ENCODE data around the gene PELO. TPM values are rescaled to one million over a fixed set of nuclear protein-coding genes. Genes with fewer than 3 reads are reported as not detected.
"Not testable (repeated sequence)": the region's sequence is repeated elsewhere in the genome, so short reads cannot be mapped to it uniquely, and the experiment has no call there.

Gene PELO
- total RNA-seq, 2 experiments from 2014 or later, result 41.8 to 63.4 TPM

- CTCF ChIA-PET, result interaction anchor here (1.6 kb wide), 1 partner anchor 30 kb away, joined by 3 read pairs; no protein-coding TSS in a partner anchor
- H3K4me1 Mint-ChIP-seq, result peaks cover 58% of the 10 kb centered on the region
- no peak for ATAC-seq
- peaks cover 26% of the 10 kb centered on the region for H3K36me3 Mint-ChIP-seq
- no peaks in the 10 kb centered on the region for H3K9me3 Mint-ChIP-seq (ENCODE audit: low read depth)
- no peak overlapping the region for H3K27ac Mint-ChIP-seq
- H3K4me3 Mint-ChIP-seq, result no peak overlapping the region
- no peaks in the 10 kb centered on the region for H3K27me3 Mint-ChIP-seq
- no peak for DNase-seq
Observed at GRCh38 chr5:52807037-52807436, 19.3 kb downstream of the PELO start.

GRCh38 chr5:52807723-52808122, 20.0 kb downstream of the PELO start:
- Mint-ChIP-seq H3K27ac (no peak overlapping the region), H3K4me1 (peaks cover 58% of the 10 kb centered on the region), H3K9me3 (ENCODE audit: low read depth) (no peaks in the 10 kb centered on the region), H3K27me3 (no peaks in the 10 kb centered on the region), H3K4me3 (no peak overlapping the region), H3K36me3 (peaks cover 29% of the 10 kb centered on the region)
- DNase-seq (no peak), ATAC-seq (no peak)
- CTCF ChIA-PET, result interaction anchor here (1.0 to 1.6 kb wide), 2 partner anchors 8 to 31 kb away, joined by 3 to 5 read pairs; no protein-coding TSS in a partner anchor

- no peak for ATAC-seq
Observed at GRCh38 chr5:52808316-52808901, 20.7 kb downstream of the PELO start.

GRCh38 chr5:52809884-52810283, 22.2 kb downstream of the PELO start:
- H3K36me3 Mint-ChIP-seq, result peaks cover 19% of the 10 kb centered on the region
- ATAC-seq (peak; percentile 76), DNase-seq (no peak)
- H3K4me3 Mint-ChIP-seq, result no peak overlapping the region
- no peaks in the 10 kb centered on the region for H3K9me3 Mint-ChIP-seq (ENCODE audit: low read depth)
- H3K4me1 Mint-ChIP-seq, result peaks cover 42% of the 10 kb centered on the region
- H3K27ac Mint-ChIP-seq, result peak overlapping the region; percentile 44
- no peaks in the 10 kb centered on the region for H3K27me3 Mint-ChIP-seq
- CTCF ChIA-PET, result interaction anchor here (1.3 kb wide), 1 partner anchor 30 kb away, joined by 4 read pairs; no protein-coding TSS in a partner anchor

More at GRCh38 chr5:52808316-52808901, 20.7 kb downstream of the PELO start:
- Mint-ChIP-seq H3K36me3 (peaks cover 26% of the 10 kb centered on the region), H3K9me3 (ENCODE audit: low read depth) (no peaks in the 10 kb centered on the region), H3K4me1 (peaks cover 54% of the 10 kb centered on the region), H3K27ac (no peak overlapping the region), H3K27me3 (no peaks in the 10 kb centered on the region), H3K4me3 (no peak overlapping the region)
- DNase-seq, result no peak
- CTCF ChIA-PET, result interaction anchor here (1.0 to 1.6 kb wide), 2 partner anchors 9 to 32 kb away, joined by 3 to 5 read pairs; no protein-coding TSS in a partner anchor

GRCh38 chr5:52810426-52810825, 22.7 kb downstream of the PELO start:
- peaks cover 15% of the 10 kb centered on the region for H3K36me3 Mint-ChIP-seq
- CTCF ChIA-PET, result interaction anchor here (1.3 to 3.1 kb wide), 2 partner anchors 10 to 30 kb away, joined by 4 to 12 read pairs; no protein-coding TSS in a partner anchor
- H3K4me3 Mint-ChIP-seq, result no peak overlapping the region
- H3K27ac Mint-ChIP-seq, result peak overlapping the region; percentile 18
- DNase-seq (no peak), ATAC-seq (no peak)
- H3K4me1 Mint-ChIP-seq, result peaks cover 37% of the 10 kb centered on the region
- no peaks in the 10 kb centered on the region for H3K27me3 Mint-ChIP-seq
- H3K9me3 Mint-ChIP-seq (ENCODE audit: low read depth), result no peaks in the 10 kb centered on the region

GRCh38 chr5:52811067-52811749, 23.5 kb downstream of the PELO start:
- H3K4me3 Mint-ChIP-seq, result no peak overlapping the region

GRCh38 chr5:52814352-52815148, 26.8 kb downstream of the PELO start:
- Mint-ChIP-seq H3K36me3 (peaks cover 9% of the 10 kb centered on the region), H3K27ac (no peak overlapping the region), H3K4me3 (no peak overlapping the region), H3K9me3 (ENCODE audit: low read depth) (no peaks in the 10 kb centered on the region), H3K27me3 (no peaks in the 10 kb centered on the region), H3K4me1 (peaks cover 18% of the 10 kb centered on the region)
- ATAC-seq (no peak), DNase-seq (no peak)
- CTCF ChIA-PET, result no interaction called here

More at GRCh38 chr5:52811067-52811749, 23.5 kb downstream of the PELO start:
- Mint-ChIP-seq H3K9me3 (ENCODE audit: low read depth) (no peaks in the 10 kb centered on the region), H3K27me3 (no peaks in the 10 kb centered on the region), H3K27ac (no peak overlapping the region), H3K4me1 (peaks cover 34% of the 10 kb centered on the region), H3K36me3 (peaks cover 10% of the 10 kb centered on the region)
- CTCF ChIA-PET, result interaction anchor here (1.3 to 3.1 kb wide), 3 partner anchors 10 to 104 kb away, joined by 4 to 12 read pairs (median 4); no protein-coding TSS in a partner anchor
- DNase-seq (no peak), ATAC-seq (peak; percentile 48)

- Mint-ChIP-seq H3K36me3 (peaks cover 6% of the 10 kb centered on the region), H3K27me3 (no peaks in the 10 kb centered on the region), H3K4me3 (no peak overlapping the region), H3K4me1 (no peaks in the 10 kb centered on the region), H3K27ac (no peak overlapping the region), H3K9me3 (ENCODE audit: low read depth) (no peaks in the 10 kb centered on the region)
- no peak for ATAC-seq
- DNase-seq, result no peak
- CTCF ChIA-PET, result no interaction called here
Observed at GRCh38 chr5:52817818-52818217, 30.1 kb downstream of the PELO start.

GRCh38 chr5:52818360-52818759, 30.6 kb downstream of the PELO start:
- H3K27ac Mint-ChIP-seq, result no peak overlapping the region
- ATAC-seq (no peak), DNase-seq (no peak)
- no peaks in the 10 kb centered on the region for H3K4me1 Mint-ChIP-seq
- no peak overlapping the region for H3K4me3 Mint-ChIP-seq
- H3K27me3 Mint-ChIP-seq, result no peaks in the 10 kb centered on the region
- H3K36me3 Mint-ChIP-seq, result peaks cover 6% of the 10 kb centered on the region
- no peaks in the 10 kb centered on the region for H3K9me3 Mint-ChIP-seq (ENCODE audit: low read depth)
- CTCF ChIA-PET, result no interaction called here

GRCh38 chr5:52818807-52819206, 31.1 kb downstream of the PELO start:
- H3K4me3 Mint-ChIP-seq; H3K4me1 Mint-ChIP-seq; CTCF ChIA-PET; ATAC-seq; H3K9me3 Mint-ChIP-seq (ENCODE audit: low read depth); H3K27ac Mint-ChIP-seq; H3K36me3 Mint-ChIP-seq; DNase-seq; H3K27me3 Mint-ChIP-seq: not testable (repeated sequence)

GRCh38 chr5:52821901-52822300, 34.2 kb downstream of the PELO start:
- CTCF ChIA-PET, result no interaction called here
- Mint-ChIP-seq H3K27me3 (no peaks in the 10 kb centered on the region), H3K27ac (no peak overlapping the region), H3K9me3 (ENCODE audit: low read depth) (no peaks in the 10 kb centered on the region), H3K36me3 (peaks cover 6% of the 10 kb centered on the region), H3K4me3 (no peak overlapping the region), H3K4me1 (peaks cover 16% of the 10 kb centered on the region)
- no peak for DNase-seq
- ATAC-seq, result no peak

- DNase-seq (no peak), ATAC-seq (no peak)
- Mint-ChIP-seq H3K4me1 (peaks cover 21% of the 10 kb centered on the region), H3K36me3 (peaks cover 12% of the 10 kb centered on the region), H3K27ac (no peak overlapping the region), H3K9me3 (ENCODE audit: low read depth) (peaks cover 4% of the 10 kb centered on the region), H3K4me3 (no peak overlapping the region), H3K27me3 (no peaks in the 10 kb centered on the region)
- CTCF ChIA-PET, result no interaction called here
Observed at GRCh38 chr5:52822437-52822836, 34.7 kb downstream of the PELO start.

GRCh38 chr5:52824827-52825226, 37.1 kb downstream of the PELO start:
- Mint-ChIP-seq H3K27me3 (no peaks in the 10 kb centered on the region), H3K36me3 (peaks cover 24% of the 10 kb centered on the region), H3K27ac (no peak overlapping the region), H3K4me3 (no peak overlapping the region), H3K4me1 (peaks cover 23% of the 10 kb centered on the region), H3K9me3 (ENCODE audit: low read depth) (peaks cover 8% of the 10 kb centered on the region)
- ATAC-seq (no peak), DNase-seq (no peak)
- CTCF ChIA-PET, result interaction anchor here (1.3 to 1.8 kb wide), 2 partner anchors 12 to 23 kb away, joined by 4 to 6 read pairs; no protein-coding TSS in a partner anchor
